HEK293T (cell line): ENCODE data around the gene ESPN.
"Not testable (repeated sequence)": the region's sequence is repeated elsewhere in the genome, so short reads cannot be mapped to it uniquely, and the experiment has no call there.

Experiments used
- CTCF ChIA-PET: fragments of 350-600 bp; formaldehyde crosslinking; extraction: SDS; loops from one replicate; lab custom pipeline; 2021; ENCODE audit warnings: antibody characterized with exemption, inconsistent platforms; lab: Yijun Ruan, JAX
- POLR2A ChIA-PET: fragments of 350-600 bp; formaldehyde crosslinking; extraction: SDS; loops from one replicate; lab custom pipeline; 2020; ENCODE audit warnings: antibody characterized with exemption, inconsistent platforms; lab: Yijun Ruan, JAX
- DNase-seq: peaks from one replicate; pipeline ENCODE4 v3.0.0; 2012; ENCODE audit warnings: mixed read lengths; ENCODE audit errors: extremely low spot score
- ARNT ChIP-seq: fragments of 450-650 bp; IDR thresholded peaks from 2 replicates; pipeline ENCODE4 v1.6.1; 2017; ENCODE audit warnings: mild to moderate bottlenecking
- BHLHE40 ChIP-seq: fragments of 450-650 bp; IDR thresholded peaks from 2 replicates; pipeline ENCODE4 v1.6.1; 2016; ENCODE audit warnings: mild to moderate bottlenecking, moderate library complexity, borderline replicate concordance
- CTBP1 ChIP-seq: fragments of 450-650 bp; IDR thresholded peaks from 2 replicates; pipeline ENCODE4 v1.6.1; 2016; ENCODE audit warnings: borderline replicate concordance
- ELF4 ChIP-seq: fragments of 450-650 bp; IDR thresholded peaks from 2 replicates; pipeline ENCODE4 v1.6.1; 2017; ENCODE audit warnings: antibody characterized with exemption
- FOXA1 ChIP-seq: fragments of 450-650 bp; IDR thresholded peaks from 2 replicates; pipeline ENCODE4 v1.6.1; 2016; ENCODE audit warnings: mild to moderate bottlenecking
- FOXK2 ChIP-seq: fragments of 450-650 bp; IDR thresholded peaks from 2 replicates; pipeline ENCODE4 v1.6.1; 2016; ENCODE audit warnings: mild to moderate bottlenecking
- FOXM1 ChIP-seq: fragments of 450-650 bp; IDR thresholded peaks from 2 replicates; pipeline ENCODE4 v1.6.1; 2017; ENCODE audit warnings: mild to moderate bottlenecking, borderline replicate concordance
- HDGF ChIP-seq: fragments of 450-650 bp; IDR thresholded peaks from 2 replicates; pipeline ENCODE4 v1.6.1; 2017; ENCODE audit warnings: antibody characterized with exemption, borderline replicate concordance
- L3MBTL2 ChIP-seq: fragments of 450-650 bp; conservative IDR thresholded peaks from 2 replicates; pipeline ENCODE4 v1.6.1; 2016; ENCODE audit warnings: mild to moderate bottlenecking
- LEF1 ChIP-seq: fragments of 450-650 bp; IDR thresholded peaks from 2 replicates; pipeline ENCODE4 v1.6.1; 2017; ENCODE audit warnings: mild to moderate bottlenecking, borderline replicate concordance
- NFRKB ChIP-seq: fragments of 450-650 bp; IDR thresholded peaks from 2 replicates; pipeline ENCODE4 v1.6.1; 2016; ENCODE audit warnings: mild to moderate bottlenecking, moderate library complexity
- SP1 ChIP-seq: fragments of 450-650 bp; IDR thresholded peaks from 2 replicates; pipeline ENCODE4 v1.6.1; 2017
- SUZ12 ChIP-seq: fragments of 450-650 bp; IDR thresholded peaks from 2 replicates; pipeline ENCODE4 v1.6.1; 2016; ENCODE audit warnings: mild to moderate bottlenecking
- TARDBP ChIP-seq: fragments of 450-650 bp; IDR thresholded peaks from 2 replicates; pipeline ENCODE4 v1.6.1; 2016
- ZNF384 ChIP-seq: fragments of 450-650 bp; IDR thresholded peaks from 2 replicates; pipeline ENCODE4 v1.6.1; 2016
- TF ChIP-seq, protein P1 (sequence below): fragments of 450-650 bp; IDR thresholded peaks from 2 replicates; pipeline ENCODE4 v1.6.1; 2016

ESPN gene

DNA sequence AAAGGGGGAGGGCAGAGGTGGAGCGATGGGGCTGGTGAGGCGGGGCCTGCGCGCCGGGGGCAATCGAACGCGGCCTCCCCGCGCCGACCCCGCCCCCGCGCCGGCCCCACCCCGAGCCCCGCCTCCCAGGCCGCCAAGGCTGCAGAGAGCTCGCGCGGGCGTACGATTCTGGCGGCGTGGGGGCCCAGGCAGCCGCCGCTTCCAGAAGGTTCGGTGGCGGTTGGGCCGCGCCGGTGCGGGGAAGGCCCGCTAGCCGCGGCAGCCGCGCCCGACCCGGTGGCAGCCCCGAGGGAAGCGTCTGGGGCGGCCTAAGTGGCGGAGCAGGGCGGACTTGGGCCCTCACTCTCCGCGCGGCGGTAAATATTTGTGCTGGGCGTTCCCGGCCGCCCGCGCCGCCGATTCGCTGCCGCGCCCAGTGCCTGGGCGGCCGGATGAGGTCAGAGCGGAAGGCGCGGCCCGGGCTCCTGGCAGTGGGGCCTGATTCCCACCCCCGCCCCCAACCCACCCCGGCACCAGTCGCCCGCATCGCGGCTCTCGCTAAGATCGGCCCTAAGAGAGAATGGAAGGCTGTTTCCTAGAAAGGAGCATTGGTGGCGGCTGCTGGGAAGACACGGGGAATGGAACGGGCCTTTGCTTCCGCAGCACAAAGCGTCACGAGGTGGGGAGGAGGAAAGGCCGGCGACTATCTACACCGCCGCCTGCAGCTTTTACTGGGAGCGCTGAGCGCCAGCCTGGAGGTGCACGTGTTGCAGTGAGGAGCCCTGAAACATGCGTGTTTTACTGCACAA, 31.0 kb upstream of the ESPN start, which contains the start of gene ACOT7:
Gene ACOT7, minus strand, starts transcription at position 368 of the 788 bp plus-strand sequence. CDS start 368 bp downstream, outside the sequence.
- ChIA-PET POLR2A (interaction anchor here (0.6 to 3.8 kb wide), 9 partner anchors 9 to 44 kb away, joined by 3 to 20 read pairs (median 4); no protein-coding TSS in a partner anchor), CTCF (interaction anchor here (0.9 to 2.0 kb wide), 3 partner anchors 11 to 36 kb away, joined by 3 to 8 read pairs (median 5); no protein-coding TSS in a partner anchor)
- DNase-seq: peak; percentile 92
- TF ChIP-seq FOXK2: no peak
- TF ChIP-seq L3MBTL2: peak; percentile 81
- no peak for TF ChIP-seq SP1
- no peak for TF ChIP-seq HDGF
- TF ChIP-seq LEF1: no peak

DNA sequence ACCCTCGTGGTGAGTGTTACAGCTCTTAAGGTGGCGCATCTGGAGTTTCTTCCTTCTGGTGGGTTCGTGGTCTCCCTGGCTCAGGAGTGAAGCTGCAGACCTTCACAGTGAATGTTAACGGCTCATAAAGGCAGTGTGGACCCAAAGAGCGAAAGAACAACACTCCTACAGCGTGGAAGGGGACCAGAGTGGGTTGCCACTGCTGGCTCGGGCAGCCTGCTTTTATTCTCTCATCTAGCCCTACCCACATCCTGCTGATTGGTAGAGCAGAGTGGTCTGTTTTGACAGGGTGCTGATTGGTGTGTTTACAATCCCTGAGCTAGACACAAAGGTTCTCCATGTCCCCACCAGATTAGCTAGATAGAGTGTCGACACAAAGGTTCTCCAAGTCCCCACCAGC, 29.4 kb upstream of the ESPN start:
- POLR2A ChIA-PET, DNase-seq: not testable (repeated sequence)
- CTCF ChIA-PET: interaction anchor here (0.8 to 2.0 kb wide), 4 partner anchors 22 to 43 kb away, joined by 3 to 8 read pairs (median 3); no protein-coding TSS in a partner anchor

DNA sequence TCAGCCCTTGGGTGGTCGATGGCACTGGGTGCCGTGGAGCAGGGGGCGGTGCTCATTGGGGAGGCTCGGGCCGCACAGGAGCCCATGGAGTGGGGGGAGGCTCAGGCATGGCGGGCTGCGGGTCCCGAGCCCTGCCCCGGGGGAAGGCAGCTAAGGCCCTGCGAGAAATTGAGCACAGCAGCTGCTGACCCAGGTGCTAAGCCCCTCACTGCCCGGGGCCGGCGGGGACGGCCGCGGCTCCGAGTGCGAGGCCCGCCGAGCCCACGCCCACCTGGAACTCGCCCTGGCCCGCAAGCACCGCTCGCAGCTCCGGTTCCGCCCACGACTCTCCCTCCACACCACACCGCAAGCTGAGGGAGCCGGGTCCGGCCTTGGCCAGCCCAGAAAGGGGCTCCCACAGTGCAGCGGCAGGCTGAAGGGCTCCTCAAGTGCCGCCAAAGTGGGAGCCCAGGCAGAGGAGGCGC, 28.8 kb upstream of the ESPN start:
- CTCF ChIA-PET: interaction anchor here (1.3 kb wide), 1 partner anchor 42 kb away, joined by 3 read pairs; no protein-coding TSS in a partner anchor
- POLR2A ChIA-PET, DNase-seq: not testable (repeated sequence)

GRCh38 chr1:6396998-6397397, 27.6 kb upstream of the ESPN start:
- no peak for DNase-seq
- ChIA-PET POLR2A (no interaction called here), CTCF (interaction anchor here (0.6 to 1.3 kb wide), 3 partner anchors 22 to 43 kb away, joined by 3 to 4 read pairs (median 3); no protein-coding TSS in a partner anchor)
- TF ChIP-seq CTBP1: no peak
- TF ChIP-seq TARDBP: no peak
- TF ChIP-seq HDGF: no peak
- TF ChIP-seq ZNF384: no peak
- no peak for TF ChIP-seq L3MBTL2
- no peak for TF ChIP-seq FOXM1
- no peak for TF ChIP-seq FOXK2
- TF ChIP-seq ELF4: no peak
- TF ChIP-seq NFRKB: no peak
- TF ChIP-seq FOXA1: no peak
- TF ChIP-seq SUZ12: no peak
- TF ChIP-seq, protein P1, sequence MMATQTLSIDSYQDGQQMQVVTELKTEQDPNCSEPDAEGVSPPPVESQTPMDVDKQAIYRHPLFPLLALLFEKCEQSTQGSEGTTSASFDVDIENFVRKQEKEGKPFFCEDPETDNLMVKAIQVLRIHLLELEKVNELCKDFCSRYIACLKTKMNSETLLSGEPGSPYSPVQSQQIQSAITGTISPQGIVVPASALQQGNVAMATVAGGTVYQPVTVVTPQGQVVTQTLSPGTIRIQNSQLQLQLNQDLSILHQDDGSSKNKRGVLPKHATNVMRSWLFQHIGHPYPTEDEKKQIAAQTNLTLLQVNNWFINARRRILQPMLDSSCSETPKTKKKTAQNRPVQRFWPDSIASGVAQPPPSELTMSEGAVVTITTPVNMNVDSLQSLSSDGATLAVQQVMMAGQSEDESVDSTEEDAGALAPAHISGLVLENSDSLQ: no peak
- TF ChIP-seq ARNT: no peak
- no peak for TF ChIP-seq BHLHE40
- TF ChIP-seq LEF1: no peak

DNA sequence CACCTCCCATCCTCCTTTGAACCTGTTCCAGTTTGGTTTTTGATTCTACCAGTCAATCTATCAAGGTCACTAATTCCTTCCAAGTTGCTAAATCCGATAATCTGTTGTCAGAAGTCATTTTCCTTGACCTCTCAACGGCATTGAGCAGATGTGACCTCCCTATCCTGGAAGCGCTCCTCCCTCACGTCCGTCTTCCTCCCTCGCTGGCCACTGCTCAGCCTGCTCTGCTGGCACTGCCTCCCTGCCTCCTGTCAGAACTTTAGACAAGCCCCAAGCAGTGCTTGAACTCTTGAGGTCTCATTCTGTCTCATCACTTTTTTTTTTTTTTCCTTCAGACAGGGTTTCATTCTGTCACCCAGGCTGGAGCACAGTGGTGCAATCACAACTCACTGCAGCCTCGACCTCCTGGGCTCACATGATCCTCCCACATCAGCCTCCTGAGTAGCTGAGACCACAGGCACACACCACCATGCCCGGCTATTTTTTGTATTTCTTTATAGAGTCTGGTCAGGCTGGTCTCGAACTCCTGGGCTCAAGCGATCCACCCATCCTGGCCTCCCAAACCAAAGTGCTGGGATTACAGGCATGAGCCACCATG, 26.6 kb upstream of the ESPN start:
- ChIA-PET CTCF (interaction anchor here (0.9 to 1.5 kb wide), 3 partner anchors 16 to 26 kb away, joined by 3 to 7 read pairs (median 4); no protein-coding TSS in a partner anchor), POLR2A (no interaction called here)
- TF ChIP-seq ELF4: no peak
- TF ChIP-seq ZNF384: no peak
- no peak for TF ChIP-seq L3MBTL2
- TF ChIP-seq LEF1: no peak
- no peak for DNase-seq

DNA sequence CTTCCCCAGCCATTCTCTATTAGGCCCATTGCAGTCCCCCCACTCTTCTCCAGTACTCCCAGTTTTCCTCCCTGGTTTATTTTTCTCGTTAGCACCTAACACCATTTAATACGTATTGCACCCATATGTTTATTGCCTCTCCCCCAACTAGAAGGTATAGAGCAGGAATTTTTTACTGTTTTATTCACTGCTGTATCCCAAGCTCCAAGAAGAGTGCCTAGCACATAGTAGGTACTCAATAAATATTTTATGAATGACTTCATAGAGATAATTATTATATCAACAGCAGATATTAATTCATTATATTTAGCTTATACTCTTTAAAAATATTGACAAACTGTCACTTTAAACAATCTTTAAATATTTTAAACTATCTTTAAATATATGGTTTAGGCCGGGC, 25.3 kb upstream of the ESPN start:
- CTCF ChIA-PET: interaction anchor here (0.8 to 1.0 kb wide), 2 partner anchors 21 to 230 kb away, joined by 3 read pairs; no protein-coding TSS in a partner anchor
- TF ChIP-seq TARDBP (no peak), FOXA1 (no peak)
- POLR2A ChIA-PET: no interaction called here
- DNase-seq: no peak

DNA sequence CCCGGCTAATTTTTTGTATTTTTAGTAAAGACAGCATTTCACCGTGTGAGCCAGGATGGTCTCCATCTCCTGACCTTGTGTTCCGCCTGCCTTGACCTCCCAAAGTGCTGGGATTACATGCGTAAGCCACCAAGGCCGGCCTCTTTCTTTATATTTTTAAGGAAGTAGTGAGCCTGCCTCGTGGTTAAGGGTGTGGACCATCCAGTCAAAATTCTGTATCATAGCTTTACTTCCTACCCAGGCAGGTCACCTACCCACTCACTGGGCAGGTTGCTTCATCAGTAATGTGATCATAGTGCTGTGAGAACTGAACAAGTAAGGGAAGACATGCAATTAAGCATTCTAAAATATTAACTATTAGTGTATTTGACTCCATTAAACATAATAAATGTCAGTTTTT, 22.9 kb upstream of the ESPN start:
- DNase-seq: no peak
- CTCF ChIA-PET: interaction anchor here (0.6 to 2.2 kb wide), 4 partner anchors 13 to 155 kb away, joined by 3 to 6 read pairs (median 4); no protein-coding TSS in a partner anchor
- POLR2A ChIA-PET: no interaction called here
- TF ChIP-seq ZNF384 (no peak), SUZ12 (no peak), NFRKB (no peak), ARNT (no peak), ELF4 (no peak), SP1 (no peak), L3MBTL2 (no peak), FOXM1 (no peak), TARDBP (no peak)

- no peak for DNase-seq
- CTCF ChIA-PET: interaction anchor here (0.7 to 1.3 kb wide), 4 partner anchors 12 to 162 kb away, joined by 3 to 6 read pairs (median 3); partner anchors contain the start of gene HES2
- TF ChIP-seq, protein P1: no peak
- TF ChIP-seq SUZ12 (no peak), CTBP1 (no peak), NFRKB (no peak), FOXK2 (no peak), ZNF384 (no peak)
- POLR2A ChIA-PET: no interaction called here
These were observed 16.6 kb upstream of the ESPN start for GRCh38 chr1:6408023-6408422.
